Measurements from ENCODE around the gene COL18A1. TPM values are rescaled to one million over a fixed set of nuclear protein-coding genes. Genes with fewer than 3 reads are reported as not detected.
A peak's percentile ranks its signal among the peaks of the same experiment; 100 is the strongest.

COL18A1 gene
- total RNA-seq, 2 donors from 2014 or later = 117 to 133 TPM

- peak; percentile 30 for DNase-seq (ENCODE audit: low spot score)
Measured at GRCh38 chr21:45391743-45392572, 13.0 kb upstream of the COL18A1 start.

DNA sequence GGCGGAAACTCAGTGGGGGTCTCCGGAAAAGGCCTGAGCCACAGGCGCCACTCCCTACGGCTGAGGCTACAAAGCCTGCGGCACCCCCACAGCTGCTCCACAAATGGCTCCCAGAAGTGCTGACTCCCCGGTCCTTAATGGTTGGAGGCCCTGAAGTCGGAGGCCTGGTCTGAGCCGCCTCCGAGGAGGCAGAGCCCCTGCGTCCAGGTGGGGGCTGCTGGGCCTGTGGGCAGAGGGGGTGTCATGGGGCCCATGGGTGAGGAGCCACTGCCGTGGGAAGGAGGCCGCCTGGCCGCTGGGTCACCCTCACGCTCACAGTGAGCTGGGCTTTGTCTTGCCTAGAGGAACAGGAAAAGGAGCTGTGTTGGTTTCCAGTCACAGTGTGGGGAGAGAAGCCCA is 12.4 kb upstream of the COL18A1 start:
- intact Hi-C loops (cut with DNase I) = no loop called here
- peak; percentile 41 for DNase-seq (ENCODE audit: low spot score)

More at GRCh38 chr21:45391743-45392572, 13.0 kb upstream of the COL18A1 start:
- intact Hi-C loops (cut with DNase I) = no loop called here

DNA sequence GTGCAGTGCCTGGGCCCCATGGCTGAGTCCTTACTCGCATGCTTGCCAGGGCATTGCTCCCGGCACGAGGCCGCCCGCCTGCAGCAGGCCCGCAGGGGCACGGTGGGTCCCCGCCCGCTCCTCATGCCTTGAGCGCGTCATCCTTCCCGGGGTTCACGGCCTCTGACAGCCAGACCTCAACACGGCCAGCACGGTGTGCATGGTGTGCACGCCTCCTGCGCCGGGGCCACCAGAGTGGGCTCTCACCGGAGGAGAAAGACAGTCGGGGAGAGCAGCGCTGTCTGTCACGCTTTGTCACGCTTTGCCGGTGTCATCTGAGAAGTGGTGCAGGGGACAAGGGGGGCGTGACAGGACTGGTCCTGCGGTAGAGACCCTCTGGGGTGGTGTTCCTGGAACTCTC is 11.9 kb upstream of the COL18A1 start:
- intact Hi-C loops (cut with DNase I) = no loop called here
- peak; percentile 52 for DNase-seq (ENCODE audit: low spot score)

GRCh38 chr21:45393833-45394638 is 10.9 kb upstream of the COL18A1 start:
- intact Hi-C loops (cut with DNase I) = no loop called here
- DNase-seq (ENCODE audit: low spot score) = peak; percentile 55

DNA sequence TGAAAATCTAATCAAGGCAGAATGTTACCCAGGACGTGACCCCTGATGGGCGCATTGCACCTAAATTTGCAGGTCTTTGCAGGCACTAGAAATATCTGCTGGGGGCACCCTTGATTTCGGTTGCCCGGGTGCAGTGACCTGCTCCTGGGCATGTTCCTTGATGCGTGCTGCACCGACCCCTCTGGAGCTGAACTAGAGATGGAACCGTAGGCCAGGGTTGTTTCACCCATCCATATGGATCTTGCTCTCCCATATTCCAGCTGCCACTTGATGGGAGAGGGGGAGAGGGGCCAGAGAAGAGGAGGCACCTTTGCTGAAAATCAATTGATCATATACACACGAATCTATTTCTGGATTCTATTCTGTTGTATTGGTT is 8.4 kb upstream of the COL18A1 start:
- DNase-seq (ENCODE audit: low spot score) = peak; percentile 28
- intact Hi-C loops (cut with DNase I) = no loop called here

GRCh38 chr21:45397381-45397780 is 7.6 kb upstream of the COL18A1 start:
- intact Hi-C loops (cut with DNase I) = no loop called here
- no peak for DNase-seq (ENCODE audit: low spot score)

DNA sequence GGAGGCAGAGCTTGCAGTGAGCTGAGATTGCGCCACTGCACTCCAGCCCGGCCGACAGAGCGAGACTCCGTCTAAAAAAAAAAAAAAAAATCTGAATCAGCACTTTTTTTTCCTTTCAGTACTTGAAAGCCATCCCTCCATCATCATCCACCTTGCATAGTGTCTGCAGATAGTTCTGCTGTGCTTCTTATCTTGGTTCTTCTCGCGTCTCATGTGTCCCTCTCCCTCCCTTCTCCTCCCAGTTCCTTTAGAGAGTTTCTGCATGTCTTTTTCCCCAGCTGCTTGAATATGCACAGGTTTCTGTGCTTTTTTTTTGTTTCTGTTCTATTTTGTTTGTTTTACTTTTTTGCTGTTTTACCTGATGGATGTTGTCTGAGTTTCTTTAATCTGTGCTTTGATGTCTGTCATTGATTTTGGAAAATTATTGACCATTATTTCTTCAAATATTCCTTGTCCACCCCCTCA is 3.9 kb upstream of the COL18A1 start:
- intact Hi-C loops (cut with DNase I) = no loop called here

DNA sequence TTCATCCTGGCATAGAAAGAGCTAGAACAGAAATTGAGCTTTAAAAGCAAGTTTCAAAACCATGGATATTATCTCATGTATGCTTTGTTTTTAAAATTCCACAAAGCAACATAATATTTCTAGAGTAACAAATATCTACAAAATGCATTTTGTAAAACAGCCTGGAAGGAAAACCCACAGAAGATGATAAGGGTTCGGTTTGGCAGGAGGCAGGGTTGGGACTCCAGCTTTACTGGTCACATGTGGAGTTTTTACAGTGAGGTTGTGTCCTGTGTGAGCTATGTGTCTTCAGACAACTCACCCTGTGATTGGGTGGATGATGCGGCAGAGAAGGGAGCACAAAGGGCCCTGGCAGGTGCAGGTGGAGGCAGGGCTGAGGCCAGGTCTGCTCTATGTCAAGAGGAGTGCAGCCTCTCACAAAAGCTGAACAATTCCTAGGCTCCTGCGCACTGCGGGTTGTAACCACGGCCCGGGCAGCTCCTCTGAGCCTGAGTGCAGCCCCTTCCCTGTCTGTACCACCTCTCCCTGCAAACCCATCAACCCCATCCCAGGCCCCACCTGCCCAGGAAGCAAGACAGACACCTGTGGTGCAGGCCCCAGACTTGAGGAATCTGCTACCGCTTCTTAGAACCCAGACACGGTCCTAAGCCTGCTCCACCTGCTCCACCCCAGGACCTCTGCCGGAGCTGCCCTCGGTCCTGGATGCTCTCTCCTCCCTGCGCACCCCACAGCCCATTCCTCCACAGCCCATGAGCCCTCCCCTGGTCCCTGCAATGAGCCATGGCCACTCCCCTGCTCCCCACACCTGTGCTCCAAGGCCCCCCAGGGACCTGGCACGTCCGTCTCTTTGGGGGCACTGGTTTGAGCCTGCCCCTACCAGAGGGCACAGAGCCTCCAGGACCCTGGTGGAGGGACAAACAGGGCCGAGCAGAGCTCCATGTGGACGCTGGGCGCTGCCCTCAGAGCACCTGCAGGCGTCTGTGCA is 2.8 kb upstream of the COL18A1 start:
- peak; percentile 69 for DNase-seq (ENCODE audit: low spot score)
- intact Hi-C loops (cut with DNase I) = no loop called here

More for the DNA sequence above, 3.9 kb upstream of the COL18A1 start:
- DNase-seq (ENCODE audit: low spot score) = no peak

- intact Hi-C loops (cut with DNase I) = no loop called here
Measured at GRCh38 chr21:45403133-45403824, 1.7 kb upstream of the COL18A1 start.

DNA sequence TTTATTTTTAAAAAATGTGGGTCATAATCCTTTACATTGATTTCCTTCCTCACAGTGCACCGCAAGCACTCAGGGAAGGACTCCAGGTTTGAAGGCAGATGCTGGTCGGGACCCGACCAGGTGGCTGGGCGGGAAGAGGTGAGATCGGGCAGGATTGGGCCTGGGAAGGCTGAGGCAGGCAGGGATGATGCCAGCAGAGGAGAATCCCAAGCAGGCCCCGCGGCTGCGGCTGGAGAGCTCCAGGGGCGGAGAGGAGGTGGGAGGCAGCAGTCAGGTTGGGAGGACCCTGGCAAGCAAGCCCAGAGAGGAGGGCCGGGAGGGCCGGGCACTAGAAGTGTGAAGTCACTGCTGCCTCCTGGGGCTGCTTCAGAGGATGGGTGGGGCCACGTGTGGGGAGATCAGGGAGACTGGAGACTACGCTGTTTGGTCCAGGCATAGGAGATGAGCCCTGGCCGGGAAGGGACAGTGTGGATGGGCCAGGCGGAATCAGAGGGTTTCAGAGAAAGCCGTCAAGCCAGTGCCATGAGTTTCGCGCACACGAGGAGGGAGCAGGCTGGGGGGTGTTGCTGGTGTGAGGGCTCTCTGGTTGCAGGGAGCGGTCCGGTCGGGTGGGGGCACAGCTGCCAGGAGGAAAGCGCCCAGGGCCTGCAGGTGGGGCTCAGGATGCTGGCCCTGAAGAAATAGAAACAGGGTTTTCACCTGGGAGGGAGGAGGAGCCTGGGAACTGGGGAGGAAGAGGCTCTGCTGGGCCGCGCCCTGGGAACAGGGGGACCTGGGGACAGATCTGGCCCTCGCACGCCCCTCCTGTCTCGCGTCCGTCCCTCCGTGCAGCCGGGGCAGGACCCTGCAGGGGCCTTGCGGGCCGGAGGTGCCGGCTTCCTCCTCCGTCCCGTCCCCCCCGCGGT is 888 bp upstream of the COL18A1 start:
- intact Hi-C loops (cut with DNase I) = no loop called here
- peak; percentile 88 for DNase-seq (ENCODE audit: low spot score)

More at GRCh38 chr21:45403133-45403824, 1.7 kb upstream of the COL18A1 start:
- DNase-seq (ENCODE audit: low spot score) = peak; percentile 54

DNA sequence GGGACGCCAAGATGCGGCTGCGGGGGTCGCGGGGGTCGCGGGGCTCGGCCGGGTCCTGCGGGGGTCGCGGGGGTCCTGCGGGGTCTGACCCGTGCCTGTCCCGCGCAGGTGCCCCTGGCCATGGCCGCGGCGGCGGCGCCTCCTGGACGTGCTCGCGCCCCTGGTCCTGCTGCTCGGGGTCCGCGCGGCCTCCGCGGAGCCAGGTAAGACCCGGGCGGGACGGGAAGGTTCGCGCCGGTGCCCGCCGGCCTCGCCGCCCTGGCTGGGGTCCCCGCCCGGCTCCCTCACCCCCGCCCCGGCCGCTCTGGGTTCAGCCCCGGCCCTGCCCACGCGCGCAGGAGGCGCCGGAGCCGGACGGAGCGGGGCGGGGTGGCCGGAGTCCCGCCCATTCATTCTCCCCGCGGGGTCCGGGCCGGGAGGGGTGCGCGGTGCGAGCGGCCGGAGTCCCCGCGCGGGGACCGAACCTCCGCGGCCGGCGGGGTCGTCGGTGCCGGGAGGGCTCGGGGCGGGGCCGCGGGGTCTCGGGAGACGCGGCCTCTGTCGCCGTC is 380 bp downstream of the COL18A1 start:
- intact Hi-C loops (cut with DNase I) = no loop called here
- peak; percentile 85 for DNase-seq (ENCODE audit: low spot score)

DNA sequence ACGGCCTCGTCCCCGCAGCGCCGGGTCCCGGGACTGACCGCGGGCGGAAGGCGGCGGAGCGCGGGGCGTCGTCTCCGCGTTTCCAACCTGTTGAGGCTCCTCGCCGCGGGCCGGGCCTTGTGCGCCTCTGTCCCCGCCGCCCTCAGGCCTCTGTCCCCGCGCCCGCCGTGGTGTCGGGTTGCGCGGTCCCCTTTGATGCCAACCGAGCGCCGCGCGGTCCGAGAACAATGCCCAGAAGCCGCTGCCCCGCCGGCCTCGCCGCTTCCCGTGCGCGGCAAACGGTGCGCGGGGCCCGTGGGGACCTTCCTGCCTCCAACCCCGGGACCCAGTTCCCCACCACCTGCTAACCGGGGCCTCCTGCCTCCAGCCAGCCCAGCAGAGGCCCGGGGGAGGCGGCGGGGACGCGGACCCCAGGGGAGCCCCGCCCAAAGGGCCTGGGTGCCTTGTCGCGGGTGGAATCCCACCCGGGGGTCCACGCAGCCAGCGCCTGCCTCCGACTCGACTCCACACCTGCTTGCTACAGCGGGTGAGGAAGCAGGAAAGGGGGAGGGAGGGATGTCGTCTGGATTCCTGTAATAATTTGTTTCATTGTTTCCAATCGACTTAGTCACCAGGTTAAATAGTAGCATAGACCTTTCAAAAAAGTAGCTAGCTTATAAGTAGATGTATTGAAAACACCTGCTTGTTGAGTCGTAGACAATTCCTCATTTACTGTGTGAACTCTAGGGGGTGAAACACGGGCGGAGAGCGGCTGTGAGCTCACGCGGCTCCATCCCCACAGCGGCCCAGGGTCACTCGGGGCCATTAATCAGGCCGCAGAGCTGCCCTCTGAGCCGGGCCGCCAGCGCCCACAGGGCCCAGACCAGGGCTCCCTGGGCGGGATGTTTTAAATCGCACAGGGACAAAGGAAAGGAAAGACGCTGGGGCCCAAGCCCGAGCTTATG is 1.1 kb downstream of the COL18A1 start:
- intact Hi-C loops (cut with DNase I) = no loop called here
- peak; percentile 83 for DNase-seq (ENCODE audit: low spot score)

- intact Hi-C loops (cut with DNase I) = no loop called here
- DNase-seq (ENCODE audit: low spot score) = peak; percentile 76
Measured at GRCh38 chr21:45406801-45407628, 2.0 kb downstream of the COL18A1 start.

- intact Hi-C loops (cut with DNase I) = no loop called here
- peak; percentile 70 for DNase-seq (ENCODE audit: low spot score)
Measured at GRCh38 chr21:45407629-45408247, 2.8 kb downstream of the COL18A1 start.

GRCh38 chr21:45408271-45408791 is 3.4 kb downstream of the COL18A1 start:
- intact Hi-C loops (cut with DNase I) = no loop called here
- DNase-seq (ENCODE audit: low spot score) = peak; percentile 49

Data from posterior vena cava (tissue), 2 donors.